HG03097 (cell line): ENCODE data around the gene TTC21B.
A peak's percentile ranks its signal among the peaks of the same experiment; 100 is the strongest.

Source experiments
- ATAC-seq: cut with Tn5 transposase; IDR thresholded peaks from one replicate; pipeline ENCODE4 v1.9.1; 2021; ENCODE audit not compliant: unreplicated experiment, low FRiP score

Gene TTC21B

DNA sequence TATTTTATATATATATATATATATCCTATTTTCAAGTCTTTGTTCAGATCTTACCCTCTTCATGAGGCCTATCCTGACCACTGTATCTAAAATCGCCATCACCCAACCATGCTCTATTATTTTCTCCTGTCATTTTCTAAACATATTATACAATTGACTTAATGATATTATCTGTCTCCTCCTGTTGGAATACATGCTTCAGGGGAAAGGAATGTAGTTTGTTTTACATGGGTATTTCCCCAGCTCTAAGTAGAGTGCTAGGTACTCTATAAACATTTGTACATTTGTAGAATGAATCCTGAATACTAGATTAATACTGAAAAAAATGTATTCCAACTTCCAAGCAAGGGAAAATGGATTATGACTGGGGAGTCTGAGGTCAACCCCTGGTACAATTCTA is 26.2 kb downstream of the TTC21B start:
- no peak for ATAC-seq

DNA sequence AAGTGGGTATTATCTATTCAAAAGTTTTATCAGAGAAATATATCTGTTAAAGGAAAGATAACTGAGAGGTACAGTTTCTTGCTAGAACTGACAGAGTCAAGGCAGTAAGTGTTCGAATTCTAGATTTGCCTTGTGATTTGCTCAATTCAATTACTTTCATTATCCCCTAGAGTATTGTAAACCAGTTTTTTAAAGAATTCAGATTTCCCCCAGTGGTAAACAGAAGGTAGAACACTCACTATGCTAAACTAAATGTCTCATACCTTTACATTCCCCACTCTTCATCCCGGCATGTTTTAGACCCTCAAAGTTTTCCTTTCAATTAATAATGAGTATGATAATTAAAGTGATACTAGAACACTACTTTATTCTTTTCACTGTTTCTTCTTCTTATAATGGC is 28.6 kb downstream of the TTC21B start:
- ATAC-seq, result no peak

DNA sequence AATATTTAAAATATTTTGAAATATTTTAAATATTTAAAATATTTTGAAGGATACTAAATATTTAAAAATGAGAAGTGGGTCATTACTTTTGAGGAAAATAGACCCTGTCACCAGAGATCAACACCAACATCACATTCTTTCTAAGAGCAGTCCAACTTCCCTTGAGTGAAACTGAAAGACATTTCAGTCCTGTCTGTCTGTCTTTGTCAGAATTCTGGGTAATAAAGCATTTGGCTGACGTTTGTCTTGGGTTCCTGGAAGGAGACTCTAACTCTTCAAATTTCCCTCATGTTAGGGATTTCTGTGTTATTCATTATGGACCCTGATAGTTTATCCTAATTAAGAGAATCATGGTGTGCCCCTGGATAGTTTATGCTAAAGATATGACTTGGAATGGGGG is 32.8 kb downstream of the TTC21B start:
- ATAC-seq, result no peak

DNA sequence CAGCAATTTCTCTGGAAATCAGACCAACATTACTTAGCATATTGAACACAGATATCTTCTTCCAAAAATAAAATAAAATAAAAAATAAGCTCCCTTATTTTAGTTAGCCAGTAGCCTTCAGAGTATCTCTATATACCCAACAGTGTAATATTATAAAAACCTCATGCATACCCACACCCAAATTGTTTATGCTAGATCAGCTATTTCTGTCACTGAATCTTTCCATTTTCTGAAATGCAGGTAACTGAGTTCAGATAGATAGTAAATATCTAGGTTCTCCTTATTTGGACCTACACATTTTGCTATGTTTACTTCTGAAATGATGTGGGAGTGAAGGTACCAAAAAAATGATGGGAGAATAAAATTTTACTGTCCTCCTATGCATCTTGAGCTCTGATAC is 39.9 kb downstream of the TTC21B start:
- no peak for ATAC-seq

DNA sequence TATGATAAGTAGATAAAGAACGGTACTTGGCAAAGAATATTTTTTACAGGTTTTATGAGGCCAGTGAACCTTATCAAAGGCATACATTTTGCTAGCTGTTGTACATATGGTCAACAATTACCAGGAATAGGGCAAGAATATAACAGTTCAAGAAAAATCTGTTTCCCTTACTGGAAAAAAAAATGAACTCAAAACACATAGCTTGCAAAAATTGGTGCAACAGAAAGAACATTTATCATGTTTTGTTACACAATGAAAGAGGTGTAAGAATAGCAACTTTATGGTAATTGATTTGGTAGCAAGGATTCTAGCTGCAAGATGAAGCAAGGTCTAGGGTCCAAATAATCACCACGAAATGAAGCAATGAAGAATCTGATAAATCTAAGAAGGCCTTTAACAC is 41.6 kb downstream of the TTC21B start:
- no peak for ATAC-seq

DNA sequence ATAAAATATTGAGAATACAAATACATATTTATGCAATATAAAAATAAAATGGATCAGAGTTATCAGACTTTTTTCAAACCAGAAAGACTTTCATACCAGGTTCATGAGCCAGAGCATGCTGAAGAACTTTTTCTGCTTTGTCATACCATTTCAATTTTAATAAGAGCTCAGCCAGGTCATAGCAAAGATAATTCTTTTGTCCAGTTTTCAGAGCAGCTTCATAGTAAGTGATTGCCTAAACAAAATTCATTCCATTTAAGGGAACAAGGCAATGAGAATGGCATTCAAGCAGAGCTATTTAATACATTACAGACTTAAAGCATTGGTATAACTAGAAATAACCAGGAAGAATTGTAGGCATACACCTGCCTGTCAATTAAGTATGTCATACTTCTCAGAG is 42.3 kb downstream of the TTC21B start:
- ATAC-seq, result no peak

DNA sequence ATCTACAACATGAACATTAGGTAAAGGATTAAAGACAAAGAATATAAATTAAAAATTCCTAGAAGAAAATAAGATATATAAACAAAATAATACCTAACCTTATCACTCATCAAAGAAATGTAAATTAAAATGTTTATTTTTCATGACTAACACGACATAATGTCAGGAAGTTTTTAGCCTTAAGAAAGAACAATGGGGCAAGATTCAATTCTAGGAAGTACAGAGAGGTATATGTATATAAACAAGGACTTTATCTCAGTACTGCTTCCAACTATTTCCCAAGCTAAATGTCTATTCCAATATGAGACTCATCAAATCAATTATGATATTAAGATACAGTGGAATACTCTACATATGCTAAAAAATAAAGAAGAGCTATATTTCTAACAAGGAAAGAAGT is 44.1 kb downstream of the TTC21B start:
- no peak for ATAC-seq

DNA sequence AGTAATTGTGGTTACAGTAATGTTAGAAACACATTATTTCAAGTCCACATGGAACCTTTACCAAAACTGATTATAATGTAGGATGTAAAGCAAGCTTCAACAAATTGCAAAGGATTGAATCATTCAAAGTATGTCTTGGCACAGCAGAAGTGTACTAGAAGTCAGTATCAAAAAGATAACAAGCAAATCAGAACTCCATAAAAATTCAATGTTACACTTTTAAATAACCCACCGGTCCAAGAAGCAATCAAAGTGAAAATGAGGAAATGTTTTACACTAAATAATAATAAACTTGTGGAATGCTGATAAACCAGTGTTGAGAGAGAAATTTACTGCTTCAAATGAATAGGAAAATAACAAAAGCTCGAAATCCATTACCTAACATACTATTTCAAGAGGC is 47.7 kb downstream of the TTC21B start:
- ATAC-seq, result no peak

DNA sequence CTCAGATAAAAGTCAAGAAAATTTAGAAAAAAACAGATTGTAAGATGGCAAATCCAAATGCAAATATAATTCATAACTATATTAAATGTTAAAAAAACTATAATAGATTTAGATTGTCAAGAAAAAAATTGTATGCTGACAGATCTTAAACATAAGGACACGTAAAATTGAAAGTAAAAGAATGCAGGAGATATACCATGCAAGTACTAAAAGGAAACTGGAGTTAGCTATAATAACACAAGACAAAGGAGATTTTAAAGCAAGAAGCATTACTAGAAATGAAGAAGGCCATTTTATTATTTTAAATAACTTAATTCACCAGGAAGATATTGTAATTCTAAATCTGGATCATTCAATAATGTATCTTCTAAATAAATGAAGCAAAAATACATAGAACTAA is 48.3 kb downstream of the TTC21B start:
- no peak for ATAC-seq

DNA sequence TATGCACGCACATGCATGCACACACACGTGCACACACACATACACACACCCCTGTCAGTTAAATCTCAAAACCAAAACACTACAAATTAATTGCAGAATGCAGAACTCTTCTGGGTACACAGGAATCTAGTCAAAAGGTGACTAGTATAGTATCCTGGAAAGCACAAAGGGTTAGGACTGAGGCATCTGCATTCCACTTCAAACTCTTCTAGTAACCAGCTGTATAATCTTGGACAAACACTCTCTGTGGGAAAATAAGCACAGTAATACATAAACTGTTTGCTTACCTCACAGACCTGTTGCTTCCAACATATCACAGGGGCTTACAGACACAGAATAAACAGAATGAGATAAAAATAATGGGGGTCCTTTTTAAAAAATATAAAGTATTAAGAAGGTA is 49.1 kb downstream of the TTC21B start:
- ATAC-seq, result no peak

DNA sequence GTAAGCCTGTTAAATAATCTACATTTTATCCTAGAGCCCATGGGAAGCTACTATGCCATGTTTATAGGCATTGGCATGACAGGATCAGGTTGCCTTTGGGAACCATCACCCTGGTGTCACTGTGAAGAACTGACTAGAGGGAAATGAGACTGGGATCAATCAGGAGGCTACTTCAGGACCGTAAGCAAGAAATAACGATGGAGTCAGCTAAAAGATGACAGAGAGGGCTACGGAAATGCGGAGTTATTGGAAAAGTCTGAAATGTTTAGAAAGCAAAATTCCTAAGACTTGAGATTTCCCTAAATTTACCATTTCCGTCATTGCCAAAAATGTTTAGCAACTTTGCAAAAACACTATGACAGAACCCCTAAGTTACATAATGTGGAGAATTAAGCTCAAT is 50.2 kb downstream of the TTC21B start:
- no peak for ATAC-seq

DNA sequence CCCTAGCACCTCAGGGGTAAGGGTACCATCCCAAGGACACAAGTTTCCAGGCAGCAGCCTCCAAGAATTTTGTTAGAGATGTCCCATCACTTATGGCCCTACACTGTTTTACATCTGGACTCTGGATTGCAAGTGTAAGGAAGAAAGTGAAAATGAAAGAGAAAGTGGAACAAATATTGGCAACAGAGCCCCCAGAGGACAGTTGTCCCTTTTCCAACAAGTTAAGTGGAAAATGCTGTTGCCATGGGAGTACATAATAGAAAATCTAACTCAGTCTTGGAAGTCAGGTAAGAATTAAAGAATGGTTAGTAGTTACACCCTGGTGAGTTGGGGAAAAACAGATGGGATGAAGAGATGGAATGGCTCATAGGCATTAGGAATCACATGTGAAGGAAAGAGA is 50.6 kb downstream of the TTC21B start:
- no peak for ATAC-seq

DNA sequence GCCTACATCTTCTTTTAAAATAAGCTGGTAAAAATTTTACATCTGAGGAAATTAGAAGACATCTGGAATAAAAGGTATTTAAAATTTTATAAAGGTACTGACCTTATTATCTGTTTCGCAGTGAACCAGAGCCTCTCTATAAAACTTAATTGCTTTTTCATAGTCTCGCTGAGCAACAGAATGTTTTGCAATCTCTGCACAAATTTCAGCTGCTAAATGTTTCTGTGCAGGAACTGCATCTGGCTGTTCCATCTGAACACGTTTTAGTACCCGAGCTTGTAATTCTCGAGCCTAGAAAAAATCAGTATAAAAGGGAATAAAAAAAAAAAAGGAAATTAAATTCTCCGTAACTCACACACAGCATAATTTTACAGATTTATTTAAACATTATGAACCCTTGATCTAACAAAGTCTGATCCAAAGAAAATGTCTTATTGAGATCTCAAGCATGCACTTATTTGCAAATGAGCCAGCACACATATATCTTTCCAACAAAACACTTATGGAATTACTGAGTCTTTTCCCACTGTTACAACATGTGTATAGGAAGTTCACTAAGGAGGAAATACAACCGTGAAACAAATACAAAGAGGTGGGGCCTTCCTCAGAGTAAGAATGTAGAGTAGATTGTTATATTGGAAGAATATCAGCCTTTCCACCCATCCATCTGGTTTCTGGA is 51.8 kb downstream of the TTC21B start:
- no peak for ATAC-seq

DNA sequence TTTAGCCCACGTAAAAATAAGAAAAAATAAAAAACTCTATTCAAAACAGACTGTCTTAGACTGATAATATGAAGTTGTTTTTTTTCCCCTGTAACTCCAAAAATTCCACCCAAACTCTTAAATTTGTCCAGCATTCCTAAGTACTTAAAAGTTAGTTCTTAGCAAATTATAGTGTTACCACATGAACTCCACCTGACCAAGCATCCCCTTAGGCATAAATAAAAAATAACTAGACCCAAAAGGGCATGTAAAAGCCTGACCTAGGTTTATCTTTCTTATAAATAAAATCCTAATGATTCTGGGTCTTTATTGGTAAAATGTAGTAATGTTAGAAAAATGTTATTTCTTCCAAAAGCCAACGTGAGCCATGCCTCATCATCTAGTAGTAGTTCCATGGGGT is 54.3 kb downstream of the TTC21B start:
- ATAC-seq, result no peak

DNA sequence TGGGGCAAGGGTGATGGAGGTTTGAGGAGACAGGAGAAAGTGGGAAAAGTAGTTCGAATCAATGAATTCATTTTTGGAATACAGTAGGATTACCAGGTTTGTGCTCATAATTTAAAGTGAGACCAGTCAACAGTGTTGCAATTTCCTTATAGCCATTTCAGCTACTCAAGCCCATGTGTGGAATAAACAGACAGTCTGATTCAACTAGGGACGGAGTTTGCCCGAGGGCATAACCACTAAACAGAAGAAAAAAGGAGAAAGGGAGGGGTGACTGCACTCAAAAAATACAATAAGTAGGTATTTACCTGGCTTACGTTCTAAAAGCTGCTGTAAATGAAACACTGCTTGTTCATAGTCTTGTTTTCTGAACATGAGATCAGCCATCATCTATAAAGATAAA is 55.2 kb downstream of the TTC21B start:
- no peak for ATAC-seq

DNA sequence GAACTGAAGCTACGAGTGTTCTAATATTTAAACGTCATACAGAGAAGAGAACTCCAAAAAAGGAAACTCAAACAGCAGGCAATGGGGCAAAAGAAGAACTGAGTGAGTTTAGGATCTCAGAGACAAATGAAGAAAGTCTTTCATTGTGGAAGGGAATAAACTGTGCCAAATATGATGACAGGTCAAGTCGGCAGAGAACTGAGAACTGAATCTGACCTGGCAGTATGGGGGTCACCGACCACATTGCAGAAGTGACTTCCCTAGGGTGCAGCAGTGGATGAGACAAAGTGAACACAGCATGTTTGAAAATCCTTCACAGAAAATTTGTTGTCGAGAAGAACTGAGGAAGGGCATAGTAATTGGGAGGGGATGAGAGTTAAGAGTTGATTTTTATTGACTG is 55.9 kb downstream of the TTC21B start:
- no peak for ATAC-seq

DNA sequence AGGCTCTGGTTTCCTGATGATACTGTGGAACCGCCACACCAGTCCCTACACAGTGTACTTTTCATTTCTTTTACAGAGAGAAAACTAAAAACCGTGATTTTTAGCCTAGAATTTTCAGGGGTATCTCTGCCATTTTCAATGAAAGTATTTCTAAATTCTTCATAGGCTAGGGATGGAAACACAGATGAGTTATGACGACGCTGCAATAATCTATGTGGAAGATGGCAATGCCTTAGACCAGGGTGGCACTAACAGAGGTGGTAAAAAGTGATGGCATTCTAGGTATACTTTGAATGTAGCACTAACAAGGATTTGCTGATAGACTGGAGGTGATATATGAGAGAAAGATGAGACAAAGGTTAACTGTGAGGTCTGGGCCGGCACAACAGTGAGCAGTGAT is 56.5 kb downstream of the TTC21B start:
- no peak for ATAC-seq

DNA sequence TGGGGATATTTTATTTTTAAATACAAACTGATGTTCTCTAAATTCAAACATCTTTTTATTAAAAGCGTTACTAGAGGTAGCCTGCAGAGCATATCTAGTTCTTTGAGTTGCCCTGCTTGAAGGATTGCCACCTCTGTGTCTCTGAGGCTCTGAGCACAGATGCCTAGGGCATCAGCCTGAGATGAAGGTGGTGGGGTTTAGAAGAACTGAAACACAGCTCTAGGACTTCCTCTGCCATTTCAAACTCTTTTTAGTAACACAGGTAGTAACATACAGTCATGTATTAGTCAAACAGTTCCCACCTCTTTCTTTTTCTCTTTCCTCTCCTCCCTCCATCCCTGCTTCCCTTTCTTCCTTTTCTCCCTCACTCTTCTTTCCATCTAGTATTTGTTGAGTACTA is 57.6 kb downstream of the TTC21B start:
- ATAC-seq, result peak; percentile 65

DNA sequence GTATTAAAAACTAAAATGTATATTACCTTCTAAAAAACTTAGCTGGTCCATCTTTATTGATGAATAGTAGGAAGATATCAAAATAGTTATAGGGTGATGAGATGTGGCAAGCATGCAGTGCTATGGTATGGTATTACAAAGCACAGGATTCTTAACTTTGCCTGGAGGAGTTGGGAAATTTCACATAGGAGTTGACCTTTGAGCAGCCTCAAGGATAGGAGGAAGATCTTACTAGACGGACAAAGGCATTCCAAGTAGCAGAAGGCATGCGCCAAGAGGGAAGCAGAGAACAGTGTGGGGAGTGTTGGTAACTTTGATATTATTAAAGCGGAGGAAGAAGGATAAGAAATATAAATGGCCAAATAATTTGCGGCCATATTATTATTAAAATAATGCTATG is 60.0 kb downstream of the TTC21B start:
- no peak for ATAC-seq

DNA sequence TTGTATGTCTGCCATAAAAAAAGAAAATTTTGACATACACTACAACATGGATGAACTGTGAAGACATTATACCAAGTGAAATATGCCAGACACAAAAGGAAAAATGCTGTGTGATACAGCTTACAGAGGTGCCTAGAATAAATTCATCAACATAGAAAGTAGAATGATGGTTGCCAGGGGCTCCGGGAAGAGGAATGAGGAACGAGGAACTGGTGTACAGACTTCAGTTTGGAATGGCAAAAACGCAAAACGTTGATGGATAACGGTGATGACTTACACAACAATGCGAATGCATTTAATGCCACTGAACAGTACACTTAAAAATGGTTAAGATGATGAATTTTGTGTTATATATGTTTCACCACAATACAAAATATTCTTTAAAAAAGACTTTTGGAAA is 61.0 kb downstream of the TTC21B start:
- ATAC-seq, result no peak

DNA sequence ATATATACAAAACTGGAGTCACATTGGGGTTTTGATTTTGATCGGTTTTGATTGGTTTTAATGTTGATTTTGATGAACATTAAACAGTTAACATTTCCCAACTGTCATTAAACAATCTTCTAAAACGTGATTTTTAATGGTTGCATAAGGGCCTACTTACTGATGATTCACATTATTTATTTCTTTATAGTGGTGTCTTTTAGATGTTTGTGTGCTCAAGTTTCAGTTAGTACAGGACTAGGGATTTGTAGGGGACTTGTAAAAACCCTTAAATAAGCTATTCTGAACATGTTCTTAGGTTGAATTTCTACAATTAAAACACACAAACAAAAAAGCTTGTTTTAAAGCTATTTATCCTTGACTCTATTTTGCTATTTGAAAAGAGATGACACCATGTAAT is 61.6 kb downstream of the TTC21B start:
- no peak for ATAC-seq

DNA sequence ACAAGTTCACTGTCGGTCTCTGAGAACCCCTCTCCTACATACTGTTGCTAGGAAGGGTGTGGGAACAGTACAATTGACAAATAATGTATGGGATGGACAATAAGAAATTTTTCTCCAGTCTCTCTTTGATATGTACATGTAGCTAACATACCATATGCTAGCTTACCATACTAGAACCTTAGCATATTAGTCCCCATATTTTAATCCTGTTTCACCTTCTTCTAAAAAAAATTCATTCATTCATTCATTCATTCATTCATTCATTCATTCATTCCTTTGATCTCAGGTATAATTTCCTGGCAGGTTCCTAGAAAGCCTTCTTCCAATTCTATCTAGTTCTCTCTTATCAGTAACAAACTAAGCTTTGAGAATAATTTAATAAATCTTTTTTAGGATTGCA is 62.2 kb downstream of the TTC21B start:
- no peak for ATAC-seq

DNA sequence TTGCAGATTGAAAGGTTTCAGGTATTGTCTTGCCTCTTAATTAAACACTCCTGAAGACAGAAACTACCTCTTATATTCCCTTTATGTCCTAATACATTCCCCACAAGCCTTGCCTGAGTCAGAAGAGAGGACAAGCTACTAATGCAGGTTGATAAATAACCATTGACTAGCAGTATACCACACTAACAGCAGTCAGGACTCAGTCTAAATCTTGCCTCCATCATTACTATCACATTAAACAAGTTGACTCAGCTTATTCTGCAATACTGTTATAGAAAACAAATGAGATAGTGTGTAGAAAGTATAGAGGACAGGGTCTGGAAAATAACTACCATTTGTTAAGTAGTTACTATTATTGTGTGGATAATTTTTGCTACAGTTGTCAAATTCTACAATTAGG is 63.8 kb downstream of the TTC21B start:
- ATAC-seq, result no peak
